Measurements from ENCODE around the gene NAMPT.

The NAMPT gene

DNA sequence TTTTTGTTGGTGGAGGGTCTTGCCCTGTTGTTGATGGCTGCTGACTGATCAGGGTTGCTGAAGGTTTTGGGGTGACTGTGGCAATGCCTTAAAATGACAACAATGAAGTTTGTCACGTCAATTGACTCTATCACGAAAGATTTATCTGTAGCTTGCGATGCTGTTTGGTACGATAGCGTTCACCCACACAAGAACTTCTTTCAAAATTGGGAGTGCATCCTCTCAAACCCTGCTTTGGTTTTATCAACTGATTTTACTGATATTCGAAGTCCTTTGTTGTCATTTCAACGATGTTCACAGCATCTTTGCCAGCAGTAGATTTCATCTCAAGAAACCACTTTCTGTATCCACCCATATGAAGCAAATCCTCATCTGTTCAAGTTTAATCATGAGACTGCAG, 26.0 kb downstream of the NAMPT start:
- no peak overlapping the region for H3K9ac ChIP-seq (ENCODE audit: low read depth, low read length, poor library complexity, severe bottlenecking)
- no peak overlapping the region for H2AFZ ChIP-seq (ENCODE audit: low read length)
- H3K9me2 ChIP-seq (replicated peaks; ENCODE audit: low read depth, low read length): no peaks in the 10 kb centered on the region
- peaks cover 10% of the 10 kb centered on the region for H3K4me1 ChIP-seq (ENCODE audit: insufficient read depth, low read length, poor library complexity, severe bottlenecking)
- no peaks in the 10 kb centered on the region for H3K27me3 ChIP-seq (ENCODE audit: insufficient read depth, low read length, poor library complexity, severe bottlenecking)
- no peak for TF ChIP-seq EZH2phosphoT487 (IDR thresholded peaks at IDR 0.05; ENCODE audit: borderline replicate concordance)
- TF ChIP-seq, protein P1, sequence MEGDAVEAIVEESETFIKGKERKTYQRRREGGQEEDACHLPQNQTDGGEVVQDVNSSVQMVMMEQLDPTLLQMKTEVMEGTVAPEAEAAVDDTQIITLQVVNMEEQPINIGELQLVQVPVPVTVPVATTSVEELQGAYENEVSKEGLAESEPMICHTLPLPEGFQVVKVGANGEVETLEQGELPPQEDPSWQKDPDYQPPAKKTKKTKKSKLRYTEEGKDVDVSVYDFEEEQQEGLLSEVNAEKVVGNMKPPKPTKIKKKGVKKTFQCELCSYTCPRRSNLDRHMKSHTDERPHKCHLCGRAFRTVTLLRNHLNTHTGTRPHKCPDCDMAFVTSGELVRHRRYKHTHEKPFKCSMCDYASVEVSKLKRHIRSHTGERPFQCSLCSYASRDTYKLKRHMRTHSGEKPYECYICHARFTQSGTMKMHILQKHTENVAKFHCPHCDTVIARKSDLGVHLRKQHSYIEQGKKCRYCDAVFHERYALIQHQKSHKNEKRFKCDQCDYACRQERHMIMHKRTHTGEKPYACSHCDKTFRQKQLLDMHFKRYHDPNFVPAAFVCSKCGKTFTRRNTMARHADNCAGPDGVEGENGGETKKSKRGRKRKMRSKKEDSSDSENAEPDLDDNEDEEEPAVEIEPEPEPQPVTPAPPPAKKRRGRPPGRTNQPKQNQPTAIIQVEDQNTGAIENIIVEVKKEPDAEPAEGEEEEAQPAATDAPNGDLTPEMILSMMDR (conservative IDR thresholded peaks at IDR 0.05; ENCODE audit: low read length): no peak
- H3K9me3 ChIP-seq (ENCODE audit: insufficient read depth, low read depth, low read length): no peaks in the 10 kb centered on the region
- peaks cover 3% of the 10 kb centered on the region for H4K20me1 ChIP-seq (ENCODE audit: insufficient read depth, low read length, poor library complexity, severe bottlenecking)
- H3K79me2 ChIP-seq (ENCODE audit: insufficient read depth, low read length): no peaks in the 10 kb centered on the region
- peaks cover 40% of the 10 kb centered on the region; the same call in 1 of the 2 replicates for H3K36me3 ChIP-seq (ENCODE audit: insufficient read depth, low read length)
- H3F3A ChIP-seq (ENCODE audit: low read depth): no peaks in the 10 kb centered on the region
- H3K4me2 ChIP-seq (ENCODE audit: low read depth, low read length, poor library complexity, severe bottlenecking): no peak overlapping the region
- H3K4me3 ChIP-seq (ENCODE audit: low read length, poor library complexity, severe bottlenecking): no peak overlapping the region

GRCh38 chr7:106257752-106258151, 27.0 kb downstream of the NAMPT start:
- Histone ChIP-seq H2AFZ (ENCODE audit: low read length) (no peak overlapping the region), H3K4me3 (ENCODE audit: low read length, poor library complexity, severe bottlenecking) (no peak overlapping the region), H3K9me3 (ENCODE audit: insufficient read depth, low read depth, low read length) (no peaks in the 10 kb centered on the region), H3F3A (ENCODE audit: low read depth) (no peaks in the 10 kb centered on the region), H3K79me2 (ENCODE audit: insufficient read depth, low read length) (no peaks in the 10 kb centered on the region), H4K20me1 (ENCODE audit: insufficient read depth, low read length, poor library complexity, severe bottlenecking) (peaks cover 3% of the 10 kb centered on the region), H3K27me3 (ENCODE audit: insufficient read depth, low read length, poor library complexity, severe bottlenecking) (no peaks in the 10 kb centered on the region), H3K9me2 (replicated peaks; ENCODE audit: low read depth, low read length) (no peaks in the 10 kb centered on the region), H3K9ac (ENCODE audit: low read depth, low read length, poor library complexity, severe bottlenecking) (no peak overlapping the region), H3K4me1 (ENCODE audit: insufficient read depth, low read length, poor library complexity, severe bottlenecking) (peaks cover 10% of the 10 kb centered on the region), H3K4me2 (ENCODE audit: low read depth, low read length, poor library complexity, severe bottlenecking) (no peak overlapping the region), H3K36me3 (ENCODE audit: insufficient read depth, low read length) (peaks cover 41% of the 10 kb centered on the region)
- no peak for TF ChIP-seq EZH2phosphoT487 (IDR thresholded peaks at IDR 0.05; ENCODE audit: borderline replicate concordance)
- TF ChIP-seq, protein P1 (conservative IDR thresholded peaks at IDR 0.05; ENCODE audit: low read length): no peak

DNA sequence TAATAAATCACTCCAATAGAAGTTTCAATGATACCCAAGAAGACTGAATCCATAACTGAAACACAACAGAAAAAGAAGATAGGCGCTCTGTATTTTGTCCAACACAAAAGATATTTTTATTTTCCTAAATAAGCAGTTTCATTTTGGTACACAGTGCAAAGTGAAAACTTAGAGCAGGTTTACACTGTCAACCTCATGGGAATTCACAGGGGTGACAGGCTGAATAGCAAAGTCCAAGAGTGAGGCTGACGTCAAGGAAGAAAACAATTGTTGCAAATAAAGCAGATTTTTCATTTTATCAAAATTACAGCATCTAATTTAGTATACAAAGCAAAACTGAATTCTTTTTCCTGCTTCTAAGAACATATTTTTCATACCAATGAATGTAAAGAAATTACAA, 28.6 kb downstream of the NAMPT start:
- no peak for TF ChIP-seq EZH2phosphoT487 (IDR thresholded peaks at IDR 0.05; ENCODE audit: borderline replicate concordance)
- TF ChIP-seq, protein P1 (conservative IDR thresholded peaks at IDR 0.05; ENCODE audit: low read length): no peak
- no peak overlapping the region for H3K4me2 ChIP-seq (ENCODE audit: low read depth, low read length, poor library complexity, severe bottlenecking)
- H2AFZ ChIP-seq (ENCODE audit: low read length): no peak overlapping the region
- H3K27me3 ChIP-seq (ENCODE audit: insufficient read depth, low read length, poor library complexity, severe bottlenecking): no peaks in the 10 kb centered on the region
- H4K20me1 ChIP-seq (ENCODE audit: insufficient read depth, low read length, poor library complexity, severe bottlenecking): peaks cover 3% of the 10 kb centered on the region
- peaks cover 50% of the 10 kb centered on the region for H3K36me3 ChIP-seq (ENCODE audit: insufficient read depth, low read length)
- H3K9me2 ChIP-seq (replicated peaks; ENCODE audit: low read depth, low read length): no peaks in the 10 kb centered on the region
- no peaks in the 10 kb centered on the region for H3K79me2 ChIP-seq (ENCODE audit: insufficient read depth, low read length)
- H3K9ac ChIP-seq (ENCODE audit: low read depth, low read length, poor library complexity, severe bottlenecking): no peak overlapping the region
- H3F3A ChIP-seq (ENCODE audit: low read depth): no peaks in the 10 kb centered on the region
- H3K4me3 ChIP-seq (ENCODE audit: low read length, poor library complexity, severe bottlenecking): no peak overlapping the region
- peaks cover 10% of the 10 kb centered on the region for H3K4me1 ChIP-seq (ENCODE audit: insufficient read depth, low read length, poor library complexity, severe bottlenecking)
- H3K9me3 ChIP-seq (ENCODE audit: insufficient read depth, low read depth, low read length): no peaks in the 10 kb centered on the region
